Fibroblast of the aortic adventitia (primary cell): ENCODE measurements around the gene TENM4. TPM values are rescaled to one million over a fixed set of nuclear protein-coding genes. Genes with fewer than 3 reads are reported as not detected.
A peak's percentile ranks its signal among the peaks of the same experiment; 100 is the strongest.

Experiments
- DNase-seq: peaks from one replicate; pipeline ENCODE4 v3.0.0-alpha.2; 2010; ENCODE audit warnings: low read depth
- H3K4me3 ChIP-seq: 2 replicates; pipeline ENCODE4 v1.5.1; 2011; ENCODE audit warnings: low read depth, mild to moderate bottlenecking, control low read depth, low read length, moderate library complexity
- total RNA-seq: library from RNA; depleted of rRNA; stranded (reverse); fragments of >200 nt; gene quantifications from 2 replicates; pipeline ENCODE4 v1.2.3, GENCODE V29; 2012; ENCODE audit warnings: low replicate concordance
- TF ChIP-seq, protein P1 (sequence below): IDR thresholded peaks from 2 replicates; pipeline ENCODE4 v1.5.1; 2011; ENCODE audit warnings: mild to moderate bottlenecking, low read length, control low read depth, inconsistent platforms; ENCODE audit not compliant: insufficient read depth

The TENM4 gene
- total RNA-seq, 1 donor: 113 TPM

DNA sequence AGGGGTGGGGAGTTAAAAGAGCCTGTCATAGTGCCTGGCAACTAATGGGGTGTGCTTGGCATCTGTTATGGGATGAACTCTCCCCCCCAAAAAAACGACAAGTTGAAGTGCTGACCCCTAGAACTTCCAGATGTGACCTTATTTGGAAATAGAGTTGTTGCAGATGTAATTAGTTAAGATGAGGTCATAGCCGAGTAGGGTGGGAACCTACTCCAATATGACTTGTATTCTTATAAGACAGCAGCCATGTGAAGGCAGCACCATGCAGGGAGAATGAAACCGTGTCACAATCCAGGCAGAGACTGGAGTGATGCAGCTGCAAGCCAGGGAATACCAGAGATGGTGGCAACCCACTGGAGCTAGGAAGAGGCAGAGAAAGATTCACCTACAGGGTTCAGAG lies 394.5 kb downstream of the TENM4 start:
- TF ChIP-seq, protein P1, sequence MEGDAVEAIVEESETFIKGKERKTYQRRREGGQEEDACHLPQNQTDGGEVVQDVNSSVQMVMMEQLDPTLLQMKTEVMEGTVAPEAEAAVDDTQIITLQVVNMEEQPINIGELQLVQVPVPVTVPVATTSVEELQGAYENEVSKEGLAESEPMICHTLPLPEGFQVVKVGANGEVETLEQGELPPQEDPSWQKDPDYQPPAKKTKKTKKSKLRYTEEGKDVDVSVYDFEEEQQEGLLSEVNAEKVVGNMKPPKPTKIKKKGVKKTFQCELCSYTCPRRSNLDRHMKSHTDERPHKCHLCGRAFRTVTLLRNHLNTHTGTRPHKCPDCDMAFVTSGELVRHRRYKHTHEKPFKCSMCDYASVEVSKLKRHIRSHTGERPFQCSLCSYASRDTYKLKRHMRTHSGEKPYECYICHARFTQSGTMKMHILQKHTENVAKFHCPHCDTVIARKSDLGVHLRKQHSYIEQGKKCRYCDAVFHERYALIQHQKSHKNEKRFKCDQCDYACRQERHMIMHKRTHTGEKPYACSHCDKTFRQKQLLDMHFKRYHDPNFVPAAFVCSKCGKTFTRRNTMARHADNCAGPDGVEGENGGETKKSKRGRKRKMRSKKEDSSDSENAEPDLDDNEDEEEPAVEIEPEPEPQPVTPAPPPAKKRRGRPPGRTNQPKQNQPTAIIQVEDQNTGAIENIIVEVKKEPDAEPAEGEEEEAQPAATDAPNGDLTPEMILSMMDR: no peak
- no peak overlapping the region for H3K4me3 ChIP-seq
- DNase-seq: no peak

- TF ChIP-seq, protein P1: no peak
- no peak overlapping the region for H3K4me3 ChIP-seq
- no peak for DNase-seq
These were observed 395.0 kb downstream of the TENM4 start for GRCh38 chr11:79045800-79046304.

DNA sequence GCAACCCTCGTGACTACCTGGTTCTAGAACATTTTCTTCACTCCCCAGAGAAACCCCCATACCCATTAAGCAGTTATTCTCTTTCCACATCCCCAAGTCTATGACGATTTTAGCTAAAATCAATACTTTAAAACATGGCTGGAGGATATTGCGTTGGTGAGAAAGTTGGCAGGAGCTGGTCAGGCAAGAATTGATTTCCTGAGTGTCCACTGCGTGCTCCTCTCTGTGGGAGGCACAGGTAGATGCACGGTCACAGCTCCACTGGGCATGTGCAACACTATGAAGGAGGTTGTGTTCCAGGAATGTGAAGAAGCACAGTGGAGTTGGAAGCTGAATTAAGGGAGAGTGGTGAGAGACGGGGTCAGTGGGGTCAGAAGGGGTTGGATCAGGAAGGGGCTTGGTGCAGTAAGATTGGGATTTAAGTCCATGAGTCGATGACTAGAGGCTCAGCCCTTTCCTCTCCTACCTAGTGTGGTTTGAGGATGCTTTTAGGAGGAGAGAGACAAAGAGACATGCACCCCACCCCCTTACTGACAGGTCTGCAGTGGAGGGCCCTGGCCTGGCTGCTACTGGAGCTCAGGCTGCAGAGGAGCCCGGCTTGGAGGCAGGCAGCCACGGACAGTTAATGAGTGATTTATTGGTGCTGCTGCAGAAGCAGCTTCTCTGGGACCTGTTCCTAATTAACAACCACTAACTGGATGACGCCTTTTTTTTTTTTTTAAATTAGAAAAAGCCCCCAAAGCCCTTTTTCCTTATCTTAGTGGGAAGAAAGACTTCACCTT lies 395.6 kb downstream of the TENM4 start:
- no peak for DNase-seq
- H3K4me3 ChIP-seq: no peak overlapping the region
- TF ChIP-seq, protein P1: no peak

- H3K4me3 ChIP-seq: no peak overlapping the region
- TF ChIP-seq, protein P1: no peak
- DNase-seq: no peak
These were observed 396.6 kb downstream of the TENM4 start for GRCh38 chr11:79044201-79044600.

DNA sequence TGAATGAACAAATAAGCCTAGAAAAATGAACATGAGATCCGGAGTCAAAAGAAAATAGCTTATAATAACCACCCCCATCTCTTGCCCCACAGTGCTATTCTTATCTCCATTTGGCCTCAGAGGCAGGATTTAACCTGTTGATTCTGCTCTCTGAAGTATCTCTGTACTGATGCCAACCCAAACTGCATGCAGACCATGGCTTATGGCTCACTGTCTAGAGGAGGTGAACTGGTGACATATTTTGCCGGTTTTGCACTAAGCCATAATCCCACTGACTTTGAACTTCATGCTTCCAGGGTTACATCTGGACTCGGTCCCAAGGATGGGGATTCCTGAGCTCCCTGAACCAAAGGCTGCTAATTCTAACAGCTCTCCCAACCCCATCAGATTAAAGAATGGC lies 397.1 kb downstream of the TENM4 start:
- H3K4me3 ChIP-seq: no peak overlapping the region
- DNase-seq: peak; percentile 37
- TF ChIP-seq, protein P1: no peak

DNA sequence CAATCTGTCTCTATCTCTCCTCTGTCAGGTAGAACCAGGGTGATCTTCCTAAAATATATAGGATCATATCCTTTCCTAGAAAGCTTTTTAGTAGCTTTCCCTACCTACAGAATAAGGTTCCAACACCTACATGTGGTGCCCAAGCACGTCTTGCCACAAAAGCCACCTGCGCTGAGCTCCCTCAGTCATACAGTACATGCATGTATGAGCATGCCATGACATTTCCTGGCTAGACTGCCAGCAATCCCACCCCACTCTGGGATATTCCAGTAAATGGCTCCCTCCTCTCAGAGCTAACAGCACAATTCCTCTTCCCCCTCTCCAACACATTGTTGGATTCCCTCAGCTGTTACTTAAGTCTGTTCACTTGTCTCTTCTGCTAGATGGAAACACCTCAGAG lies 398.0 kb downstream of the TENM4 start:
- no peak overlapping the region for H3K4me3 ChIP-seq
- no peak for DNase-seq
- TF ChIP-seq, protein P1: no peak
